GM12872 (cell line): ENCODE results near the gene GADL1.

Source experiments
- CTCF ChIP-seq: IDR thresholded peaks from 3 replicates; pipeline ENCODE4 v1.5.1; 2011; ENCODE audit warnings: low read depth, mild to moderate bottlenecking, low read length, moderate library complexity; ENCODE audit not compliant: insufficient read depth

Gene GADL1

GRCh38 chr3:30810625-30811024 is 83.8 kb downstream of the GADL1 start:
- TF ChIP-seq CTCF, result no peak

- TF ChIP-seq CTCF, result no peak
These were observed 88.8 kb downstream of the GADL1 start for GRCh38 chr3:30805695-30806094.

- TF ChIP-seq CTCF, result no peak
These were observed 89.5 kb downstream of the GADL1 start for GRCh38 chr3:30804984-30805383.

GRCh38 chr3:30795176-30795575 is 99.3 kb downstream of the GADL1 start:
- TF ChIP-seq CTCF, result no peak

- no peak for TF ChIP-seq CTCF
These were observed 100.7 kb downstream of the GADL1 start for GRCh38 chr3:30793740-30794139.

GRCh38 chr3:30790150-30790549 is 104.3 kb downstream of the GADL1 start:
- no peak for TF ChIP-seq CTCF

GRCh38 chr3:30786365-30786764 is 108.1 kb downstream of the GADL1 start:
- no peak for TF ChIP-seq CTCF
